ENCODE data around the gene PALD1. TPM values are rescaled to one million over a fixed set of nuclear protein-coding genes. Genes with fewer than 3 reads are reported as not detected.

PALD1 gene
- total RNA-seq, 1 experiment from 2014 or later, result 1.6 TPM

- in situ Hi-C loops (cut with HindIII; ENCODE audit: low pct_unique_long_range_greater_than_20kb, low sequenced_read_pairs), result no loop called here
- no peak for DNase-seq (ENCODE audit: low read depth)
Observed at GRCh38 chr10:70498970-70499835, 20.6 kb downstream of the PALD1 start.

- no peak for DNase-seq (ENCODE audit: low read depth)
- in situ Hi-C loops (cut with HindIII; ENCODE audit: low pct_unique_long_range_greater_than_20kb, low sequenced_read_pairs), result no loop called here
Observed at GRCh38 chr10:70499836-70500167, 21.2 kb downstream of the PALD1 start.

- in situ Hi-C loops (cut with HindIII; ENCODE audit: low pct_unique_long_range_greater_than_20kb, low sequenced_read_pairs), result no loop called here
- DNase-seq (ENCODE audit: low read depth), result no peak
Observed at GRCh38 chr10:70500368-70500767, 21.8 kb downstream of the PALD1 start.

- in situ Hi-C loops (cut with HindIII; ENCODE audit: low pct_unique_long_range_greater_than_20kb, low sequenced_read_pairs), result no loop called here
- no peak for DNase-seq (ENCODE audit: low read depth)
Observed at GRCh38 chr10:70500812-70501301, 22.3 kb downstream of the PALD1 start.

GRCh38 chr10:70502406-70502805 is 23.8 kb downstream of the PALD1 start:
- in situ Hi-C loops (cut with HindIII; ENCODE audit: low pct_unique_long_range_greater_than_20kb, low sequenced_read_pairs), result no loop called here
- no peak for DNase-seq (ENCODE audit: low read depth)

- no peak for DNase-seq (ENCODE audit: low read depth)
- in situ Hi-C loops (cut with HindIII; ENCODE audit: low pct_unique_long_range_greater_than_20kb, low sequenced_read_pairs), result no loop called here
Observed at GRCh38 chr10:70503776-70504175, 25.2 kb downstream of the PALD1 start.

- no peak for DNase-seq (ENCODE audit: low read depth)
- in situ Hi-C loops (cut with HindIII; ENCODE audit: low pct_unique_long_range_greater_than_20kb, low sequenced_read_pairs), result no loop called here
Observed at GRCh38 chr10:70504521-70505358, 26.2 kb downstream of the PALD1 start.

GRCh38 chr10:70505908-70506307 is 27.3 kb downstream of the PALD1 start:
- in situ Hi-C loops (cut with HindIII; ENCODE audit: low pct_unique_long_range_greater_than_20kb, low sequenced_read_pairs), result no loop called here
- no peak for DNase-seq (ENCODE audit: low read depth)

- DNase-seq (ENCODE audit: low read depth), result no peak
- in situ Hi-C loops (cut with HindIII; ENCODE audit: low pct_unique_long_range_greater_than_20kb, low sequenced_read_pairs), result no loop called here
Observed at GRCh38 chr10:70507966-70508365, 29.4 kb downstream of the PALD1 start.

- in situ Hi-C loops (cut with HindIII; ENCODE audit: low pct_unique_long_range_greater_than_20kb, low sequenced_read_pairs), result no loop called here
- no peak for DNase-seq (ENCODE audit: low read depth)
Observed at GRCh38 chr10:70508912-70509756, 30.6 kb downstream of the PALD1 start.

GRCh38 chr10:70509757-70510147 is 31.2 kb downstream of the PALD1 start:
- no peak for DNase-seq (ENCODE audit: low read depth)
- in situ Hi-C loops (cut with HindIII; ENCODE audit: low pct_unique_long_range_greater_than_20kb, low sequenced_read_pairs), result no loop called here

- DNase-seq (ENCODE audit: low read depth), result no peak
- in situ Hi-C loops (cut with HindIII; ENCODE audit: low pct_unique_long_range_greater_than_20kb, low sequenced_read_pairs), result no loop called here
Observed at GRCh38 chr10:70510453-70510852, 31.9 kb downstream of the PALD1 start.

GRCh38 chr10:70510904-70511303 is 32.3 kb downstream of the PALD1 start:
- in situ Hi-C loops (cut with HindIII; ENCODE audit: low pct_unique_long_range_greater_than_20kb, low sequenced_read_pairs), result no loop called here
- DNase-seq (ENCODE audit: low read depth), result no peak

- no peak for DNase-seq (ENCODE audit: low read depth)
- in situ Hi-C loops (cut with HindIII; ENCODE audit: low pct_unique_long_range_greater_than_20kb, low sequenced_read_pairs), result no loop called here
Observed at GRCh38 chr10:70512149-70512639, 33.6 kb downstream of the PALD1 start.

- in situ Hi-C loops (cut with HindIII; ENCODE audit: low pct_unique_long_range_greater_than_20kb, low sequenced_read_pairs), result no loop called here
- no peak for DNase-seq (ENCODE audit: low read depth)
Observed at GRCh38 chr10:70513848-70514309, 35.3 kb downstream of the PALD1 start.

GRCh38 chr10:70514591-70514990 is 36.0 kb downstream of the PALD1 start:
- DNase-seq (ENCODE audit: low read depth), result no peak
- in situ Hi-C loops (cut with HindIII; ENCODE audit: low pct_unique_long_range_greater_than_20kb, low sequenced_read_pairs), result no loop called here

GRCh38 chr10:70515035-70515667 is 36.6 kb downstream of the PALD1 start:
- no peak for DNase-seq (ENCODE audit: low read depth)
- in situ Hi-C loops (cut with HindIII; ENCODE audit: low pct_unique_long_range_greater_than_20kb, low sequenced_read_pairs), result no loop called here

GRCh38 chr10:70518695-70519094 is 40.1 kb downstream of the PALD1 start:
- in situ Hi-C loops (cut with HindIII; ENCODE audit: low pct_unique_long_range_greater_than_20kb, low sequenced_read_pairs), result no loop called here
- no peak for DNase-seq (ENCODE audit: low read depth)

Measured in Caki2 (cell line).